GM12878 (cell line): ENCODE measurements around the gene TBC1D19. TPM values are rescaled to one million over a fixed set of nuclear protein-coding genes. Genes with fewer than 3 reads are reported as not detected.
"Not testable (repeated sequence)": the region's sequence is repeated elsewhere in the genome, so short reads cannot be mapped to it uniquely, and the experiment has no call there.

Experiments used
- ATAC-seq: fragments of 200-7000 bp; cut with Tn5 transposase; 3 replicates; pipeline ENCODE4 v1.9.1; 2020; ENCODE audit warnings: mild to moderate bottlenecking, moderate library complexity
- BruUV-seq: library from RNA; stranded (reverse); fragments of 400-500 nt; replicated peaks from 2 replicates; lab custom pipeline; 2021; lab: Mats Ljungman, UMichigan
- CTCF ChIA-PET: fragments of 300-600 bp; sonication (Branson Sonifier 250); formaldehyde crosslinking; extraction: SDS; loops from one replicate; lab custom pipeline; 2021; ENCODE audit warnings: inconsistent platforms; lab: Yijun Ruan, JAX
- POLR2A ChIA-PET: fragments of 350-600 bp; formaldehyde crosslinking; extraction: SDS; loops from one replicate; lab custom pipeline; 2021; ENCODE audit warnings: inconsistent platforms; lab: Charles Lee
- RAD21 ChIA-PET: fragments of 300-600 bp; sonication (Branson Sonifier 250); formaldehyde crosslinking; loops from one replicate; lab custom pipeline; 2023; ENCODE audit warnings: antibody characterized with exemption; ENCODE audit not compliant: unreplicated experiment; lab: Charles Lee
- SMC1A ChIA-PET: fragments of 300-600 bp; sonication (Branson Sonifier 250); formaldehyde crosslinking; loops from one replicate; lab custom pipeline; 2023; ENCODE audit not compliant: unreplicated experiment, uncharacterized antibody; lab: Charles Lee
- DNase-seq: peaks from one replicate; pipeline ENCODE4 v3.0.0-alpha.2; 2011; ENCODE audit warnings: low read depth, low spot score
- FAIRE-seq: peaks from 3 replicates; lab custom pipeline; 2011; peaks lifted over from hg19 to GRCh38; lab: Jason Lieb, UNC
- H2AFZ ChIP-seq: 2 replicates; pipeline ENCODE4 v1.6.0; 2011; ENCODE audit warnings: low read depth, low read length, control low read depth; ENCODE audit not compliant: control insufficient read depth
- H3K27ac ChIP-seq: 2 replicates; pipeline ENCODE4 v1.5.1; 2011; ENCODE audit warnings: control low read depth; ENCODE audit not compliant: control insufficient read depth, insufficient read depth
- H3K27me3 ChIP-seq, 2 experiments: replicated peaks in 1 of 2; 2 replicates each; pipeline versions ENCODE4 v1.6.0 to v1.6.1; 2011; ENCODE audit warnings: low read length in 1 of 2; ENCODE audit not compliant: control insufficient read depth in 2 of 2, insufficient read depth in 2 of 2
- H3K36me3 ChIP-seq, 2 experiments: 2 replicates each; pipeline ENCODE4 v1.5.1; 2011; ENCODE audit warnings: low read length in 1 of 2; ENCODE audit not compliant: control insufficient read depth in 2 of 2, insufficient read depth in 2 of 2
- H3K4me1 ChIP-seq: 2 replicates; pipeline ENCODE4 v1.6.1; 2011; ENCODE audit warnings: mild to moderate bottlenecking, low read length, moderate library complexity, mixed read lengths; ENCODE audit not compliant: control insufficient read depth, insufficient read depth
- H3K4me2 ChIP-seq: 2 replicates; pipeline ENCODE4 v1.6.0; 2011; ENCODE audit warnings: control low read depth; ENCODE audit not compliant: control insufficient read depth, insufficient read depth
- H3K4me3 ChIP-seq: fragments of 200-600 bp; sonication (generic); 2 replicates; pipeline ENCODE4 v1.5.1; 2016
- H3K79me2 ChIP-seq: 2 replicates; pipeline ENCODE4 v1.6.0; 2011; ENCODE audit warnings: low read length; ENCODE audit not compliant: control insufficient read depth, insufficient read depth
- H3K9ac ChIP-seq: 2 replicates; pipeline ENCODE4 v1.8.0; 2011; ENCODE audit warnings: low read length, control low read depth, mixed read lengths; ENCODE audit not compliant: control insufficient read depth, insufficient read depth
- H3K9me3 ChIP-seq: replicated peaks from 3 replicates; pipeline ENCODE4 v1.5.1; 2011; ENCODE audit warnings: mild to moderate bottlenecking, low read length; ENCODE audit not compliant: control insufficient read depth, insufficient read depth
- H4K20me1 ChIP-seq: 2 replicates; pipeline ENCODE4 v1.6.0; 2011; ENCODE audit not compliant: control insufficient read depth, insufficient read depth
- CBX3 ChIP-seq: fragments of 200-600 bp; sonication (generic); IDR thresholded peaks from 2 replicates; pipeline ENCODE4 v1.6.1; 2016; ENCODE audit warnings: low read depth, borderline replicate concordance
- NFIC ChIP-seq: IDR thresholded peaks from 2 replicates; pipeline ENCODE4 v1.6.1; 2012; ENCODE audit warnings: low read depth, mild to moderate bottlenecking, inconsistent platforms, low read length, moderate library complexity
- SREBF2 ChIP-seq: IDR thresholded peaks from 2 replicates; pipeline ENCODE4 v1.6.1; 2012; ENCODE audit warnings: mild to moderate bottlenecking, low read length
- SUZ12 ChIP-seq: fragments of 200-600 bp; sonication (generic); IDR thresholded peaks from one replicate; pipeline ENCODE4 v1.6.1; 2018; ENCODE audit warnings: antibody characterized with exemption, mild to moderate bottlenecking; ENCODE audit not compliant: unreplicated experiment
- TBL1XR1 ChIP-seq: IDR thresholded peaks from 2 replicates; pipeline ENCODE4 v1.6.1; 2012; ENCODE audit warnings: low read depth, low read length, improper control_type of control experiment
- WGBS: methylation state at CpG from one replicate; pipeline ENCODE4 v1.1.6; 2016; ENCODE audit warnings: low lambda C conversion rate; ENCODE audit not compliant: insufficient replicate concordance, insufficient coverage; ENCODE audit errors: missing lambda C conversion rate; 5-methylcytosine and 5-hydroxymethylcytosine counted together
- in situ Hi-C: fragments of 300-500 bp; cut with MboI; formaldehyde crosslinking; loops from 9 replicates; pipeline ENCODE4 v1.14.3; 2018; ENCODE audit warnings: mixed read lengths
- intact Hi-C: fragments of 100-400 bp; cut with micrococcal nuclease; formaldehyde crosslinking; loops from one replicate; pipeline ENCODE4 v1.14.2; 2022; ENCODE audit not compliant: unreplicated experiment
- polyA plus RNA-seq, 11 experiments: library from polyadenylated mRNA; depleted of rRNA in 4 of 11; unstranded in 6 of 11; stranded (reverse) in 5 of 11; fragments of >200 nt; fragmentation: Nextera tagmentation in 4 of 11; fragmentation: Illumina TruSeq in 1 of 11; extraction: Ambion mirVana in 4 of 11; extraction: Trizol in 1 of 11; gene quantifications; 1 replicate in 1 of 11; 2 replicates in 10 of 11; pipeline versions ENCODE4 v1.2.1 to v1.2.3, GENCODE V29; 2011 to 2016; ENCODE audit warnings: inconsistent platforms in 2 of 11, missing spikeins in 2 of 11, low read depth in 1 of 11
- total RNA-seq, 4 experiments: library from RNA; depleted of rRNA in 3 of 4; stranded (reverse); fragments of >200 nt in 3 of 4; fragmentation: Illumina TruSeq in 1 of 4; extraction: Trizol in 1 of 4; gene quantifications; 2 replicates each; pipeline versions ENCODE4 v1.2.1 to v1.2.3, GENCODE V29; 2013 to 2021
- TF ChIP-seq, protein P1 (sequence below): IDR thresholded peaks from 2 replicates; pipeline ENCODE4 v1.6.1; 2012; ENCODE audit warnings: low read depth, low read length, improper control_type of control experiment

The TBC1D19 gene
- total and polyA plus RNA-seq, 10 of the 15 experiments (the other 5 are each of a cell fraction or from before 2014, with no cell fraction given): 0.29 to 3.9 (median 2.1) TPM

DNA sequence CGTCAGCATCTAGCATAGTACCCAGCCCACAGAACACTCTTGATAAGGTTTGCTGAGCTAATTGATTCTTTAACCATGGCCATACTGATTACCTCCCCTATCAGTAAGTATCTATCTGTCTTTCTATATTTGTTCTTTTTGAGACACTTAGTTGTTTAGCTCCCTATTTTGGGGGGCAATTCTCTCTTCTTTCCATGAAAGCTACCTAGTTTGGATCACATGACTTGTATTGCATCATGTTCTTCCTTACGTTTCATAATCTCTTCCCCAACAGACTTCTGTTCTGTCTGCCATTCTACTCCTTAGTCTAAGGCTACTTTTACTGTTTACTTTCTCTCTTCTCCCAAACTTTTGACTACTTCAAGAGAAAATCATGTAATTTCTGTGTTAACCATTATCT is 39.0 kb downstream of the TBC1D19 start:
- Histone ChIP-seq H3K79me2 (no peaks in the 10 kb centered on the region), H3K9me3 (no peaks in the 10 kb centered on the region), H3K9ac (no peak overlapping the region), H3K27me3 (no peaks in the 10 kb centered on the region), H3K4me1 (no peaks in the 10 kb centered on the region), H3K4me2 (no peak overlapping the region), H3K36me3 (no peaks in the 10 kb centered on the region), H3K27ac (no peak overlapping the region), H2AFZ (no peak overlapping the region), H4K20me1 (no peaks in the 10 kb centered on the region), H3K4me3 (no peak overlapping the region)
- ChIA-PET RAD21 (no interaction called here), SMC1A (interaction anchor here (0.6 to 1.4 kb wide), 2 partner anchors 12 to 28 kb away, joined by 3 read pairs; no protein-coding TSS in a partner anchor), CTCF (interaction anchor here (1.1 kb wide), 1 partner anchor 12 kb away, joined by 3 read pairs; no protein-coding TSS in a partner anchor), POLR2A (interaction anchor here (0.5 kb wide), 1 partner anchor 26 kb away, joined by 4 read pairs; no protein-coding TSS in a partner anchor)
- TF ChIP-seq SREBF2: no peak
- TF ChIP-seq, protein P1, sequence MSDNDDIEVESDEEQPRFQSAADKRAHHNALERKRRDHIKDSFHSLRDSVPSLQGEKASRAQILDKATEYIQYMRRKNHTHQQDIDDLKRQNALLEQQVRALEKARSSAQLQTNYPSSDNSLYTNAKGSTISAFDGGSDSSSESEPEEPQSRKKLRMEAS: no peak
- no peak for TF ChIP-seq CBX3
- no peak for TF ChIP-seq NFIC
- no peak for TF ChIP-seq TBL1XR1
- TF ChIP-seq SUZ12: no peak
- in situ Hi-C loops: no loop called here
- BruUV-seq: no TSS peak
- ATAC-seq (no peak), DNase-seq (no peak), FAIRE-seq (no peak)
- intact Hi-C loops: no loop called here
- WGBS: 93% methylated on average over 2 of the region's 2 CpGs

DNA sequence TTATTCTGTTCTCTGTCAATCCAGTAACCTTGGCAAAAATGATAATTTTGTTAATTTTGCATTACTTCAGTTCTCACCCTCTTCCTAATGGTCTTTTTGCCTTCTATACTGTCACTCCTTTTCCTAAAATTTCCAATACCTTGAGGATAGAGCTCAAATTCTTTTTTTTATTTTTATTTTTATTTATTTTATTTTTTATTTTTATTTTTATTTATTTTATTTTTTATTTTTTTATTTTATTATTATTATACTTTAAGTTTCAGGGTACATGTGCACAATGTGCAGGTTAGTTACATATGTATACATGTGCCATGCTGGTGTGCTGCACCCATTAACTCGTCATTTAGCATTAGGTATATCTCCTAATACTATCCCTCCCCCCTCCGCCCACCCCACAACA is 42.8 kb downstream of the TBC1D19 start:
- CTCF ChIA-PET, H4K20me1 ChIP-seq, H3K79me2 ChIP-seq, H3K4me2 ChIP-seq, H3K36me3 ChIP-seq, intact Hi-C loops, FAIRE-seq, H3K9me3 ChIP-seq, in situ Hi-C loops, H3K9ac ChIP-seq, DNase-seq, H3K4me3 ChIP-seq, POLR2A ChIA-PET, H3K27ac ChIP-seq, BruUV-seq, SMC1A ChIA-PET, RAD21 ChIA-PET, H3K4me1 ChIP-seq, H2AFZ ChIP-seq, ATAC-seq, H3K27me3 ChIP-seq: not testable (repeated sequence)
- WGBS: no CpG with 5 or more reads among the region's 2 CpGs
